SKM-1 (cell line): Measurements from ENCODE around the gene APLN.

Source experiments
- DNase-seq: peaks from one replicate; lab custom pipeline; 2025; ENCODE audit not compliant: unreplicated experiment; lab: John Stamatoyannopoulos, UW

The APLN gene, protein sequence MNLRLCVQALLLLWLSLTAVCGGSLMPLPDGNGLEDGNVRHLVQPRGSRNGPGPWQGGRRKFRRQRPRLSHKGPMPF

DNA sequence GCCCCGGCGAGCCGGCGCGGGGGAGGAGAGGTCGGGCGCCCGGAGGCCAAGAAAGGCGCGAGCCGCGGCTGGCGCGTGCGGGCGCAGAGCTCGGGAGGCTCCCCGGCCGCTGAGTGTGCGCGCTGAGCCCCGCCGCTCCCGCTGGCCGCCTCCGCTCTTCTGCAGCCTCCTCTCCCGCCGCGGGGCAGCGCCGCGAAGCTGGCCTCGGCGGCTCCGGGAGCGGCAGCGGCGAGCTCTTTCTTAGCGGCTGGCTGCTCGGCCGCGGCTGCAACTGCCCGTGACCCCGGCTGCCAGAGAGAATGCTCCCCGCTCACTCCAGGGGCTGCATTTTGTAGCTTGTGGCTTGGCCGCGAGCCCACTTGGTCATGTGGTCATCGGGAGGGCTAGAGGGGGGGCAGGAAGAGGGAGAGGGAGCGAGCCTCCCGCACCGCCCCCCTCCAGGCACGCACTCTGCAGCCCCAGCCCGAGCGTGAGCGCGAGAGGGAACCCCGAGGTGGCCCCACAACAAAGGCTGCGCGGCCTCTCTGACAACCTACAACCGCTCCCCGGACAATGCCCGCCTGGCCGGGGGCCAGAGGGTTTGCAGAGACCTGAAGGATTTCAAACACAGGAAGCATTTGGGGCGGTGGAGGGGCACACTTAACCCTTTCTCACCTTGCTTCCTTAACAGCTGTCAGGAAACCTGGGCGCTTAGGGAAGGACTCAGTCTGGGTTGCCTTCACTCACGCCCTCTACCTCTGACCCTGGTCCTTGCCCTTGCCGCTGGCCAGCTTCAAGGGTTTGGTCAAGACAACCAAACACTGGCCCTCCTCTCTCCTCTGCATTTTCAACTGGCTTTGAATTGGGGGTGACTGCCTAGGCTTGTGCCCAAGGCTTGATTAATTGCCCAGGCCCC, at the start of gene APLN:
Gene APLN (minus strand): TSS at position 305 of the 895 bp plus-strand sequence. CDS start 326 bp downstream, outside the sequence.
- no peak for DNase-seq

DNA sequence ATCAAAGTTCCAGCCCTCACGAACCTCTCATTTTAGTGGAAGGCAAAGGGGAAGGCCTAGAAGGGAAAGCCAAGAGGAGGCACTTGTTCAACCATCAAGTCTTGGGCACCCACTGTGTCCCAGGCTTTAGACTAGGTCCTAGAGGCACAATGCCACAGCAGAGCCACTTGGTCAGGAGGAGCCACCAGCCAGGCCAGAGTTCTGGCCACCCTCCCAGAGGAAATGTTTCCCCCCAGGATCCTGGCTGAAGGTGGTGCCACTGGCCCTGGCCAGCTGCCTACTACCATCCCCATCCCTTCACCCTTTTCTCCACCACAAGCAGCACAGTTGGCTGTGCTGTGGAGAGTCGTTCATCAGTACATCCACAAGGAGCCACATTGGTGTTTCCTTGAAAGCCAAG, 49.7 kb upstream of the APLN start:
- no peak for DNase-seq

DNA sequence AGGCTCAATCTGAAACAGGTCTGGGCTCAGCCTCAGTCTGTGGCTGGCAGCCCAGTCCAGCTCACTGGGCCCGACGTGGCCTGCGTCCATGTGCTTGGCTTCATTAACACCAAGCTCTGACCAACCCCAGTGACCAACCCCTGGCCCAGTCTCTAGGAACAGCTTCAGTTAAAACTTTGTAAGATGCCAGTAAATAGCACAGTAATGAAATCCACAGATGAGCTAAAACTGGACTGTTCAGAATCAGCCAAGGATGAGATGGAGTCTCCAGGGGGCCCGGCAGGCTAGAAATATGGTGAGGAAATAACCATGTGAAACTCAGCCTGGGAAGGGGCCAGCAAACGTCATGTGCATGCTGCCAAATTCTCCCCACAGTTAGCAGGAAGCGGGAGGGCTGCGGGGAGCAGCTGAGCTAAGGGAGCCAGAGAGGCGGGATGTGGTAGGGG, 46.9 kb upstream of the APLN start:
- DNase-seq = no peak

DNA sequence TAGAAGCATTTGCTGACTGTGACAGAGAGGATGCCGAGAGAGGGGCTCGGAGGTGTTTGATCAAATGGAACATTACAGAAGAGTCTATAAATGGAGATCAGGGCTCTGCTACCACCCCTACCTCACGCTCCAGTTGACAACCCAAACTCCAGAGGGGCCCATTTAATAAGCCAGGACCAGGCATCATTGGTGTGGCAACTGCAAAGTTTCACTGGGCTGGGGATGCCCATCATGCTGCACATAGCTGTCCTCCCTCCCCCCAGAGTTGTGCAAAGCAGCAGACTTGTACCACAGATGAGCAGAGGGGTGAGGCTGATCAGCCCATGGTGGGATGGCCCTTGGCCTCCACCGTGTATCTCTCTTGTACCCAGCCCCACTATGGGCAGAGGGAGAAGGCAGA, 45.8 kb upstream of the APLN start:
- no peak for DNase-seq

DNA sequence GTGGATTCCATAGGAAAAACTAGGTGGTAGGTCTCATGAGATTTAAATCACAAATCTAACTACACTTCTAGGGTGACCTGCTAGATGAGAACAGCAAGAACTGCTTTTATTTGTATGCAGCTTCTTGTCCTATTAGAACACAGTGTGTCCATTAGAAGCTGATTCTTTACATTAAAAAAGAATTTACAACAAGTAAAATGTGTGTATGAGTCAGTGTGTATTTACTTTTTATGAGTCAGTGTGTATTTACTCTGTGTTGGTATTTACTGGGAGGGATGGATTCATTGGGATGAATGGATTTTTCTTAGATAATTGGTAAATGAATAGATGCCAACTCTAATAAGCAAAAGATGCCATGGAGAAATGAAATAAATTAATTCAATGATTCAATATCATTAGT, 43.4 kb upstream of the APLN start:
- DNase-seq = no peak

DNA sequence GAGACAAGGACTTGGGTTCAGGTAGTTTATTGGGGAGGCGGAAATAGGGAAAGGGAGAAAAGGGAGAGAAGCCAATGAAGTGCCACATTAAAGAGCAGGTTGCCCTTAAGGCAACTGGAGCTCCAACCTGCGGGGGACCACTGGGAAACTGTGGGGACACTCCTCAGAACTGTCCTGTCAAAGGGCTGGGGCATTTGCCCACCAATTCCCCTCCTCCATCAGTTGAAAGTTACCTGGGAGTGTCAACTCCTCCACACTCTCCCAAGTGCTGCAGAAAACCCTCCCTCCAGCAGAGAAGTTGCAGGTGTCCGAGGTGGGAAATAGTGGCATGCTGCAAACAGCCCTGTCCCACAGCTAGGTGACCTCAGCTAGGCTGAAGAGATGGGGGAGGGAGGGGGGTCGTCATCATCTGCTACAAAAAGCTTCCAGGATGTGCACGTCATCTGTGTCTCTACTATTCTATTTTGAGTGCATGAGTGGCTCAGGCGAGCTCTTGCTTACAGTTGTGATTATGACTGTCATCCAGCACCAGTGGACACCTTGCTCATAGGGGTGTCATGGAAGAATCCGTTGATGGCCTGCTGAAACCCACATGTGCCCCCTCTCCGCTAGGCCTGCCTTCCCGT, 42.6 kb upstream of the APLN start:
- no peak for DNase-seq

DNA sequence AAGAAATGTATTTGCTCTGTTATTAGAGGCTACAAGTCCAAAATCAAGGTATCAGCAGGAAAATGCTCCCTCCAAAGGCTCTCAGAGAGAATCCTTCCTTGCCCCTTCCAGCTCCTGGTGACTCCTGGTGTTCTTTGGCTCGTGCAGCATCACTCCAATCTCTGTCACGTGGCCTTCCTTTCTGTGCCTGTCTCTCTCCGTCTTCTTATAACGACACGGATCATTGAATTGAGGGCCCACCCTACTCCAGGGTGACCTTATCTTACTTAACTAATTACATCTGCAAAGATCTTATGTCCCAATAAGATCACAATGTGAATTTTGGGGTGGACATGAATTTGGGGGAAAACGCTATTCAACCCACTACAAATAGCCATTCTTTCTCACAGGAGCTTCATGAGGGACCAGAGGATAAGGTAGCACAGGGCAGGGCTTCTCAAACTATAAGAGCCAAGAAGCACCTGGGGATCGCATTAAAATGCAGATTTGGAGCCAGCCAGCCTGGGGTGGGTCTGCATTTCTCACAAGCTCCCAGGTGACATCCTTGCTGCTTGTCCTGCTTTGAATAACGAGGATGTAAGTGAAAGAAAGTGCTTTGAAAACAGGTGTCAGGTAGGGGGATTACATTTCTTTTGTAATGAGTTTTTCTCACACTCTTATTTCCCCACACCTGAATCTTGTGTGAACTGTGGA, 41.9 kb upstream of the APLN start:
- DNase-seq = no peak

DNA sequence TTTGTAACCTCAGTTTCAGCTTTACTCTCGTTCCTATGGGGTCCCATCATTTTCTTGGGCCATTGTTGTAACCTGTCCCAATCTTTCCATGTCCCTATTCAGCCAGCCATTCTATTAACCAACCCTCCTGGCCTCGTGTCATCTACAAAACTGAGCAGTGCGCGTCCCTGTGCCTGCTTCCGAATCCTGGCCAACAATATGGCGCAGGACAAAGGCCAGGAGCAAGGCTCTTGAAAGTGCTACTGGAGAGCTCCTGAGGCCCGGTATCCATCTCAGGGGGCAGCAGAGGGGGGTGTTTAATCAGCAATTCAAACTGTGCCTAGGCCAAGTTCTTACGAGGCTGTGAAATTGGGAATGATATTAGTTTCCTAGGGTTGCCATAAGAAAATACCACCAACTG, 41.2 kb upstream of the APLN start:
- DNase-seq = no peak

DNA sequence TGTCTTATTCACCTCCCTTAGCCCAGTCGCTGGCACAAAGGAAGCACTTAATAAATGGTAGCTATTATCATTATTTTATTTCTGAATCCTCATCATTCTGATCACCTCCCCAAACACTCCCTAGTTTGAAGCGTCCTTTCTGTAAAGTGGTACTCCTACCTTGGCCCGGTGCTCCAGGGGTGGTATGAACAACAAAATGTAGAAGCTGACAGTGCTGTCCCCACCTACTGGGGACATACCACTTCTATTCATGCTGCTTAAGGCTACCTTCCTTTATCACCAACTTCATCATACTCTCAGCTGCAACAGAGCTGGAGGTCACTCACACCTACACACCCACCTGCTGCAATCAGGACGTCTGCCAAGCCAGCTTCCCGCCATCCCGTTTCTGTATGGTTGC, 40.8 kb upstream of the APLN start:
- no peak for DNase-seq

DNA sequence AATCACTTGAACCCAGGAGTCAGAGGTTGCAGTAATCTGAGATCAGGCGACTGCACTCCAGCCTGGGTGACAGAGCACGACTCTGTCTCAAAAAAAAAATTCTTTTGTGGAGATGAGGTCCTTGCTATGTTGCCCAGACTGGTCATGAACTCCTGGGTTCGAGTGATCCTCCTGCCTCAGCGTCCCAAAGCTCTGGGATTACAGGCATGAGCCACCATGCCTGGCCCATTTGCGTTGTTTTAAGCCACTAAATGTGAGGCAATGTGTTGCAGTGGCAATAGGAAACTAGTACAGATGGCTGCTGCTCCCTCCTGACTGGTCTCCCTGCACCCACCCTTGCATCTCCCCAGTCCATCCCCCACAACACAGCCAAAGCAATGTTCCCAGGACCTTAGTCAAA, 40.0 kb upstream of the APLN start:
- DNase-seq = no peak

DNA sequence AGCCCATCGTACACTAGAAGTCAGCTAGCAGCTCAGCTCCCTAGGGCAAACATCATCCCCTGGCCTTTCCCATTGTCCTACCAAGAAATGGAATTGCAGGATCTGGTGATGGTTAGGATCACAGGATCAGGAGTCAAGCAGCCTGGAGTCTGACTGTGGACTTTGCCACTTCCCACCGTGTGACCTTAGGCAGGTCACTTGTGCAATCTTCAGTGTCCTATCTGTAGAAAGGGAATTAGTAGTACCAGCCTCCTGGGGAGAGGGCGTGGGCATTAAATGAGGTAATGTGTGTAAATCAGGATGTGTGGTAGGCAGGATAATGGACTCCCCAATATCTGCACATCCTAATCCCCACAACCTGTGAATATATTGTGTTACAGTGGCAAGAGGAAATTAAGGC, 38.6 kb upstream of the APLN start:
- DNase-seq = no peak

DNA sequence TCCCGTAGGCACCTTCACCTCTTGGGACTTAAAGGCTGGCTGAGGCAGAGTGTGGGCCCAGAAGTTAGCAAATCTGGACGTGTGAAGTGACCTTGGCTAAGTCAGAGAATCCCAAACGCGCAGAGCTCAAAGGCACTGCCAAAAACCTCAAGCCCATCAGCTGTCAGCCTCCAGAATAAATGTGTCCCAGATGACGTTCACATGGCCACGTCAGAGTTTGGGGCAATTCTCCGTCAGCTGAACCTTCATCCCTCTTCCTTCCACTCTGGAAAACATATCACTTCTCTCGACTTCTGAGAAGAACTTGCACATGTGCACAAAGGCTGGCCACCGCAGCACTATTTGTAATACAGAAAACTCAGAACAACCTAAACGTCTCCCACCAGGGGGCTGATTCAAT, 35.7 kb upstream of the APLN start:
- no peak for DNase-seq

DNA sequence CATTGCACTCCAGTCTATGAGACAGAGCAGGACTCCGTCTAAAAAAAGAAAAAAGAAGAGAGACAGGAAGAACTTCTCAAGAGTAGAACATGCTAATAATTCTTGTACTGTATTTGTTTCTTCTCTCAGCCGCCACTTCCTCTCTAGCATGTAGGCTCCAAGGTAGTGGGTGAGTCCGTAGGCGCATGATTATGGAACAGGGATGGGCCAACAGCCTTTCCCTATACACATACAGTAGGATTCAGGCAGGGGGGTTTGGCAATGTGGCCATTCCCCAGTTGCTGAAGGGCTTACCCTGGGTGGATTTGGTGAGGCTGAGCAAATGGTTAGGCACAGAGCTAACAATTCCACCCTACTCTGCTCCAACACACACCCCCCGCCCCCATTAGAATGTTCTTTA, 35.0 kb upstream of the APLN start:
- DNase-seq = no peak

DNA sequence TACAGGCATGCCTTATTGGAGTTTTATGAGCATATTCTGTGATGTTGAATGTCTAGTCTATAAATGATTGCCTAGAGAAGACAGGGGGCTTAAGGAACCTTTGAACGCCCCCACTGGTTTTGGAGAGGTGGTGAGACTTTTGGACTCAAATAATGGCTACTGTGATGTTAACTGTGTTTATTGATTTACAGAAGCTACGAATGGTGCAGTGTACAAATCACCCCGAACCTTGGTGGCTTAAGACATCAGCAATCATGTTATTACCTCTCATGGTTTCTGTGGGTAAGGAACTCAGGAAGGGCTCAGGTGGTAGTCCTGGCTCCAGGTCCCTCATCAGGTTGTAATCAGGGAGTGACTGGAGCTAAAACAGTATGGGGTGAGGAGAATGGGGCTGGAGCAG, 33.3 kb upstream of the APLN start:
- no peak for DNase-seq

DNA sequence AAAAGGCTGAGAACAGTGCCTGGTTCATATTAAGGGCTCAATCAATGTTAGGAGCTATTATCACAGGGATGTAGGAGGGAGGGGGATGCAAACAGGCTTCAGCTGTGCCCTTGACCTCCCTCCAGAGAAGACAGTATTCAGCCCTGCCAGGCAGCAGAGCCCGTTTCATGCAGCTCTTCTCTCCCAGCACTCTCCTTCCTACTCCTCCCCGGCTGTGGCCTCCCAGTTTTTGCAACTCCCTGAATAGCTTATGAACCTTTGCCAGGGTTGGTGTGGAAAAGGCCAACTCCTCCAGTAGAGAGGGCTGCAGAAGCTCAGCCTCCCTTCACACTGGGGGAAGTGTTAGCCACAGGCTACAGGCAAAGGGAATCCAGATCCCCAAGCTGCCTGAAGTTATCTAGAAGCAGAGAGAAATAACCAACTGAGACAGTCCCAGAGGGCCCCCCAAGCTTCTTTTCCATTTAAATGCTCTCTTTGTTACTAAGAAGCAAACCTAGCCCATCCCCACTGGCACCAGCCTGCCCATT, 31.7 kb upstream of the APLN start:
- DNase-seq = no peak

DNA sequence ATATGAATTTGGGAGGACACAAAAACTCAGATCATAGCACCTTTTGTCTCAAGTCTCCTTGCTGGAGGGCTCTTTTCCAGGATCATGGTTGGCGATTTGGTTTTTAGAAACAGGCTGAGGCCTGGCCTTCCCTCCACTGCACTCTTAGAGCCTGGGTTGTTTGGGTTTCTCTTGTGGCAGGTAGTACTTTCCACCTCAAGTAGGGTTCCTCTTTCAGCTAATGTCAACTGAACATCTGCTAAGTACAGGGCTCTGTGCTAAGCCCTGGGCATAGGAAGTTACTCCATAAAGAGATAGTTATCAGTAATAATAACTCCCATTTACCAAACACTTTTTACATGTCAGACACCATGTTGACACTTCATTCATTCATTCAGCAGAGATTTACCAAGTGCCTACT, 28.2 kb upstream of the APLN start:
- DNase-seq = no peak

DNA sequence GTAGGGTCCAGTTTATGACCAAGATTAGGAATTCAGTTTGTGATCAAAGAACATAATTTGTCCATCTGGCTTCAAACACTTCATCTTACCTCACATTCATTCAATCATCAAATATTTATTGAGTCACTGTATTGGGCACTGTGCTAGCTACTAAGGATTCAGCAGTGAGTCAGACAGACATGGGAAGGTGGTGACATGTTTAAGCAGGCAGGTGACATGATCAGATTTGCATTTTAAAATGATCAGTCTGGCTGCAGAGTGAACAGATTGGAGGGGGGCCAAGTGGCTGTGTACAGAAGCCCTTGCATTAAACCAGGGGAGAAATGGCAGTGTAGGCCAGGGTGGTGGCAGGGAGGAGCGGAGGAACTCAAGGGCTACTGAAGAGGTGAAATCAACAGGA, 25.1 kb upstream of the APLN start:
- DNase-seq = no peak

DNA sequence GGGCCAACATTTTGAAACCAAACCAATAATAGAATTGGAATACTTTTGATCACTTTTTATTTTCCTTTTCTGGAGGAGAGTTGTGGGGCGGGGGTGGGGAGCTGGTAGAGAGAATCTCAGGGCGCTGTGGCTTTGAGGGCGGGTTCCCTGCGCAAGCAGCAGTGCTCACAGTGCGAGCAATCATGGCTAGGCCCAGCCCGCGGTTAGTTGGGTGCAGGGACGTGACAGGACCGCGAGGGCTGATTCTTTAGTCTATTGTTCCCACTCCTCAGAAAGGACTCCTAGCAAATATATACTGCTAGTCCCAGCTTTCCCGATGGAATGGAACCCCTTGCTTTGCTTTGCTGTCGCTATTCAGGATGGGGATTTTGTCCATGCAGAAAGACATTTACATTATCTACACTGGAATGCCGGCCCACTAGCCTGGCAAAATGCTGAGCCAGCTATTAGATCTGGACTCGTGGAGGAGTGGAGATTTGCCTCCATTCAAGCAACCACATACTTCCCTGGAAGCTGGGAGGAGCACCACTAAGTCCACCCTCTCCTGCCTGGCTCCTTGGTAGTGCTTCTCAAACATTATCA, 23.9 kb upstream of the APLN start:
- DNase-seq = no peak

DNA sequence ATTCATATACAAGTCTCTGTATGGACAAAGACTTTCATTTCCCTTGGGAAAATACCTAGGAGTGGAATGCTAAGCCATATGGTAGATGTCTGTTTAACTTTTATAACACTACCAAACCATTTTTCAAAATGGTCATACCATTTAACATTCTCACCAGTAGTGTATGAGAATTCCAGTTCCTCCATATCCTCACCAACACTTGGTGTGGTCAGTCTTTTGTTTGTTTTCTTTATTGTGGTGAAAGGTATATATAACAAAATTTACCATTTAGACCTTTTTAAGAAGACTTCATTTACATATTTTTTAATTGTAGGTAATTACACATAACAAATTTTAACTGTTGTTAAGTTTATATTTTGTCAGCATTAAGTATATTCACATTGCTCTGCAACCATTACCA, 12.7 kb upstream of the APLN start:
- no peak for DNase-seq

DNA sequence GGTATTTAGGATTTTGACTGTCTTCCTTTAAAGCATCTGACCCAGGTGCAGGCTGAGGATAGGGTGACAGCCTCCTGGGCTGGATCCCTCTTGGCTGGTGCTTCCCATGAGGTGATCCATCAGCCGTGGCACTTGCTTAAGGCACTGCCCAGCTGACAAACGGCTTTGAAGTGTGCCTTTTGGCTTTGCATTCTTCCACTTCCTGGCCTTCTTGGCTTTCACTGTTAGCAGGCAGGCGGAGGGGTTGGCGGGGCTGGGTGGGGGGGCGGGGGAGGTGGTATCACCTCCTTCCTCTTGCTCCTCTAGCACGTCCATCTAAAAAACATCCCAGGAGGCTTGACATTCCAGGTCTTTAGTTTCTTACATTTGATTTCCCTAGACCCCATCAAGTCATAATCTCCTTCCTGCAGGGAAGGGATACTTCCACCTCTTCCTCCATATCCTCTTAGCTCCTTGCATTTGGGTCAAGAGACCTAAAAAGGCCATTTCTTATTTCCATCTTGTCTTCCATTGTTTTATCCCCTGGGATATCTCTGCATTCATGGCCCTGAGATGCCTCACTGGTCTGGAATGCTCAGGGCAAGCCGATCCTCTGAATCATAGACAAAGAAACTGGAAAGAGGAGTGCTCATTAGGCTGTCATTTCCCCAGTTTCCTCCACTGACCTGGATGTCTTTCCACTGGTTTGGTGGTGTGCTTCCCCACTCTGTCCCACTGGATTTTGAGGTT, 11.3 kb upstream of the APLN start:
- no peak for DNase-seq

DNA sequence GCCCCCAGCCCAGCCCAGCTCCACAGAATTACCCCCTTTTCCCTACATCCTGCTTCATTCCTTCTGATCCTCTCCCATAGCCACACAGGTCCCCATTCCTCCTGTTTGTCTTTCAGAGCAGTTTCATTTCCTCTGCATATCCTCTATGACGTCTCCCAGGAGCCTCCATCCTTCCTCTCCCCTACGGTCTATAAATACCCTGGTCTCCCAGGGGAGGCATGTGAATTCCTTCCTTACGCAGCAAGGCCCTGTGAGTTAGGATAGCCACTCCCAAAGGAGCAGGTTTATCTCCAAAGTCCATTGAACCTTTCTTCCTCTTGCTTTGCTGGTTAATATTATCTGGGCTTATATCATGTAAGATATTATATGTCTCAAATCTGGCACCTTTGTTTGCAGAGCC, 8.4 kb upstream of the APLN start:
- DNase-seq = no peak
